Mucosa of rectum (tissue), 2 donors: Measurements from ENCODE around the gene FIBCD1.

Experiments used
- H3K27ac ChIP-seq, 2 donors: one replicate each; pipeline ENCODE4 v1.7.0; 2013; ENCODE audit warnings: inconsistent platforms in 2 of 2, low read depth in 2 of 2, low read length in 2 of 2
- H3K27me3 ChIP-seq, 2 donors: one replicate each; pipeline ENCODE4 v1.7.0; 2013; ENCODE audit warnings: low read length in 2 of 2; ENCODE audit not compliant: control insufficient read depth in 2 of 2, insufficient read depth in 2 of 2
- H3K36me3 ChIP-seq, 2 donors: one replicate each; pipeline ENCODE4 v1.7.0; 2013; ENCODE audit warnings: low read length in 2 of 2; ENCODE audit not compliant: control insufficient read depth in 2 of 2, insufficient read depth in 2 of 2
- H3K4me1 ChIP-seq, 2 donors: one replicate each; pipeline ENCODE4 v1.7.0; 2013; ENCODE audit warnings: low read length in 2 of 2, mild to moderate bottlenecking in 1 of 2; ENCODE audit not compliant: control insufficient read depth in 2 of 2, insufficient read depth in 2 of 2
- H3K4me3 ChIP-seq, 2 donors: one replicate each; pipeline ENCODE4 v1.7.0; 2013; ENCODE audit warnings: low read length in 2 of 2
- H3K9ac ChIP-seq, 2 donors: one replicate each; pipeline ENCODE4 v1.7.0; 2013; ENCODE audit warnings: low read length in 2 of 2, low read depth in 1 of 2, mild to moderate bottlenecking in 1 of 2
- H3K9me3 ChIP-seq, 2 donors: one replicate each; pipeline ENCODE4 v1.7.0; 2013; ENCODE audit warnings: low read length in 2 of 2; ENCODE audit not compliant: control insufficient read depth in 2 of 2
- donor health status: healthy.
- donor health status: Normal muscosa, but diverticular disease.

FIBCD1 gene

DNA sequence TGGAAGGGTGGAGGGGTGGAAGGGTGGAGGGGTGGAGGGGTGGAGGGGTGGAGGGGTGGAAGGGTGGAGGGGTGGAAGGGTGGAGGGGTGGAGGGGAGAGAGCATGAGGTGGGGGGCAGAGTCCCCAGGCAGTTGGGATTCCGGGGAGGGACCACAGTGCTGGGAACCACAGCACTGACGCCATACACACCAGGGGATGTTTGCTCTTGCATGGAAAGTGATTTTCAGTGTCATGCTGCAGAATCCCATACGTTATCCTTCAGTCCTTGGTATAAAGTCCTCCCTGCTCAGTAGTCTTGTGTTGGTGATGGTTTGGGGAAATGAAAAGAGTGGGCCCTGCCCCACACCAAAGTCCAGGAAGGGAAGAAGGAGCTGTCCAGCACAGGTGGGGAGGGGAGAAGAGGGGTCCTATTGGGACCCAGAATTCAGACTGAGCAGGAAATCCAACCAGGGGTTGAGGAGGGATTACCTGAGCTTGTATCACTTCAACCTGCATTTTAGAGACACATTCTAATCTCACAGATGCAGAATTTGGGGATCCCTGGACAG lies 5.5 kb upstream of the FIBCD1 start:
- peaks cover 5 to 11% of the 10 kb centered on the region in 2 donors for H3K27me3 ChIP-seq
- no peaks in the 10 kb centered on the region for H3K36me3 ChIP-seq

DNA sequence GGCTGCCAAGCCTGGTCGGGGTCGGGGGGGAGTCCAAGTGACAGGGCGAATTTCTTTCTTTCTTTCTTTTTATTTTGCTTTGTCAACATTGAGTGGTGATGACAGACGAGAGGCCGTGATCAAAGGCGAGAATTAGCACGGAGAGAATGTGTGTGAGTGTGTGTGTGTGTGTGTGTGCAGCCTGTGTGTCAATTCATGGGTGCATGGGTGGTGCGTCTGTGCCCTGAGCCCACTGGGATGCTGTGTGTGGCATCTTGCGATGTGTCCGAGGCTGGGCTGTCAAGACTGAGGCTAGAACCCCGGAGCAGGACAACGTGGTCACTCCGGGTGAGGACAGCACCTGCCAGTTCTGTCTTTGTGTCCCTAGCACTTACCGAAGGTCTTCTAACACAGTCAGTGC lies 4.7 kb upstream of the FIBCD1 start:
- H3K36me3 ChIP-seq: no peaks in the 10 kb centered on the region
- no peak overlapping the region for H3K4me3 ChIP-seq
- H3K27ac ChIP-seq: no peak overlapping the region
- H3K9me3 ChIP-seq: no peaks in the 10 kb centered on the region
- peaks cover 15 to 16% of the 10 kb centered on the region in 2 donors for H3K4me1 ChIP-seq
- H3K27me3 ChIP-seq: peaks cover 5 to 11% of the 10 kb centered on the region in 2 donors
- H3K9ac ChIP-seq: no peak overlapping the region

More for the DNA sequence above, 5.5 kb upstream of the FIBCD1 start:
- no peak overlapping the region for H3K9ac ChIP-seq
- H3K4me1 ChIP-seq: peaks cover 13 to 19% of the 10 kb centered on the region in 2 donors
- peaks cover 0 to 4% of the 10 kb centered on the region in 2 donors for H3K9me3 ChIP-seq
- H3K4me3 ChIP-seq: no peak overlapping the region
- H3K27ac ChIP-seq: no peak overlapping the region

DNA sequence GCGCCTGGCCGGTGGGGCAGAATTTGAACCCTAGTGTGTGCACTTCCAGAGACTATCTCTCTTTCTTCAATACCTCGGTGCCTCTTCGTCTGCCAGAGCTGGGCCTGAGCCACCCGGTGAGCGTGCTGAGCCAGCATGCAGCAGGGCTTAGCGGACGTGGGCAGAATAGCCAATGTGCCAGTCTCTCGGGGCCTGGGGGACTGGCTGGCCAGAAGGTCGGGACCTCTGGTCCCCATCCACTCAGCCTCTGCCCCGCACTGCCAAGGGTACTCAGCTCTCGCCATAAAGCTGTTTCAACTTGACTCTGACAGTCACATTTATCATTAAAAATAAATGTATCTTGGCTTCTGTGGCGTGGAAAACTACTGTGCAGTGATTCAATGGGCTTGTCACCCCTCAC lies 4.2 kb upstream of the FIBCD1 start:
- Histone ChIP-seq H3K9me3 (no peaks in the 10 kb centered on the region), H3K36me3 (no peaks in the 10 kb centered on the region), H3K27ac (no peak overlapping the region), H3K9ac (no peak overlapping the region), H3K4me1 (peaks cover 16 to 18% of the 10 kb centered on the region in 2 donors), H3K4me3 (no peak overlapping the region), H3K27me3 (peaks cover 5 to 11% of the 10 kb centered on the region in 2 donors)

DNA sequence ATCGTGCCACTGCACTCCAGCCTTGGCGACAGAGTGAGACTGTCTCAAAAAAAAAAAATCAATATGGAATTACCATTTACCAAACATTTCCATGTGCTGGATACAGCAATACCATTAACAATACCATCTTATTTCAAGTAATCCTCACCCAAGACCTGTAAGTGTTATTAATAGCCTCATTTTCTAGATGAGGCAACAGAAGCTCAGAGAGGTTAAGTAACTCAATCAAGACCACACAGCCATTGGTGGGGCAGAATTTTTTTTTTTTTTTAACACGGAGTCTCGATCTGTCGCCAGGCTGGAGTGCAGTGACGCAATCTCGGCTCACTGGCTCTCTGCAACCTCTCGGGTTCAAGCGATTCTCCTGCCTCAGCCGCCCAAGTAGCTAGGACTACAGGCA lies 3.6 kb upstream of the FIBCD1 start:
- Histone ChIP-seq H3K27ac (no peak overlapping the region), H3K27me3 (peaks cover 11 to 15% of the 10 kb centered on the region in 2 donors)

DNA sequence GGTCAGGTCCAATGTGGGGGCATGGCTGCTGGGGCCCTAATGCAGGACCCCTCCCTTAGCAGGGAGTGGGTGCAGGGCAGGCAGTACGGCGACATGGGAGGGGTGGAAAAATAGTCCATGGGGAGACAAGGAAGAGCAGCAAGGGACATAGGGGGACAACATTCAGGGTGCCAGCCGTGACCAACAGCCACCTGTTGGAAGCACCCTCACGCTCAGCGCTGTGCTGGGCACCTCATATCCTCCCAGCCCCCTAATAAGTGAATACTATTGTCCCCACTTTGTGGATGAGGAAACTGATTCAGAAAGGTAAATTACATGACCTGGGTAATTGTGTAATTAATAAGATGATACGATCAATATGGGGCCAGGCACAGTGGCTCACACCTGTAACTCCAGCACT lies 3.0 kb upstream of the FIBCD1 start:
- Histone ChIP-seq H3K9ac (no peak overlapping the region), H3K27me3 (peaks cover 14 to 19% of the 10 kb centered on the region in 2 donors), H3K27ac (no peak overlapping the region), H3K4me3 (no peak overlapping the region), H3K9me3 (no peaks in the 10 kb centered on the region), H3K4me1 (peaks cover 9 to 20% of the 10 kb centered on the region in 2 donors), H3K36me3 (no peaks in the 10 kb centered on the region)

More for the DNA sequence above, 3.6 kb upstream of the FIBCD1 start:
- Histone ChIP-seq H3K9me3 (no peaks in the 10 kb centered on the region), H3K4me3 (no peak overlapping the region), H3K4me1 (peaks cover 15 to 22% of the 10 kb centered on the region in 2 donors), H3K36me3 (no peaks in the 10 kb centered on the region), H3K9ac (no peak overlapping the region)

DNA sequence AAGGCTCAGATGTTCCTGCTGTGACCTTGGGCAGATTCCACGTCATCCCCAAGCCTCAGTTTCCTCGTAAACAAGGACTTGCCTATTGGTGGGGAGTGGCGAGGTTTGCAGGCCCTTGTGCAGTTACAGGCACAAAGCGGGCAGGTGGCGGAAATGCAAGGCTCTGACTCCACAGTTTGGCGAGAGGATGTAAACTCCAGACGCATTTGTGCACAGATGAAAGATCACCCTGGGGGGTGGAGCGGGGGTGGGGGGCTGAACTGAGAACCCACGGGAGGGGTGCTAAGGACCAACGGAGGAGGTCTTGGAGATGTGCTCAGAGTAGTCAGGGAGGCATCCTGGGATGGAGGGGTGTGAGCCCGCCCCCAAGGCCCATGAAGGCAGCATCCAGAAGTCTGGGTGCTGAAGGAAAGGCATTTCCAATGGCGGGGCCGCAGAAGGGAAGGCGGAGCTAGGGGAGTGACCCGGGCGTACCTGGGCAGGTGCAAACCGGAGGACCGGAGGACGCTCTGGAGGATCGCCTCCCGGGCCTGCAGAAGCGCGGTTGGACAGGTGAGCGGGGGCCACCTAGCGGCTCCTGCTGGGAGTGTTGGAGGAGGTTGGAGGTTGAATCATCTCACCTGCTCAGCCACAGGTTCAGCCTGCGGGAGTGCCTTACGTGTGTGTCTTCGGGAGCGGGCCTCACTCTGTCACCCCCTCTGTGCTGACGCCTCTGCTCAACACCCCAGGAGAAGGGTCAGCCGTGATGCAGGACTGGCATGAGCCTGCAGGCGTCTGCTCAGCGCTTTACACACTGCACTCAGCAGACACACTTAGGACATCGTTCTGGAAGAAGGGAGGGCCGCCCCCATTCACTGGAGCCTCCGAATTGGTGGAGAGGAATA lies 1.9 kb upstream of the FIBCD1 start:
- no peaks in the 10 kb centered on the region for H3K9me3 ChIP-seq
- H3K4me1 ChIP-seq: peaks cover 5 to 15% of the 10 kb centered on the region in 2 donors
- no peak overlapping the region for H3K9ac ChIP-seq
- peaks cover 14 to 26% of the 10 kb centered on the region in 2 donors for H3K27me3 ChIP-seq
- peak overlapping the region in 1 of 2 donors; percentile 5 for H3K4me3 ChIP-seq
- no peak overlapping the region for H3K27ac ChIP-seq
- no peaks in the 10 kb centered on the region for H3K36me3 ChIP-seq

DNA sequence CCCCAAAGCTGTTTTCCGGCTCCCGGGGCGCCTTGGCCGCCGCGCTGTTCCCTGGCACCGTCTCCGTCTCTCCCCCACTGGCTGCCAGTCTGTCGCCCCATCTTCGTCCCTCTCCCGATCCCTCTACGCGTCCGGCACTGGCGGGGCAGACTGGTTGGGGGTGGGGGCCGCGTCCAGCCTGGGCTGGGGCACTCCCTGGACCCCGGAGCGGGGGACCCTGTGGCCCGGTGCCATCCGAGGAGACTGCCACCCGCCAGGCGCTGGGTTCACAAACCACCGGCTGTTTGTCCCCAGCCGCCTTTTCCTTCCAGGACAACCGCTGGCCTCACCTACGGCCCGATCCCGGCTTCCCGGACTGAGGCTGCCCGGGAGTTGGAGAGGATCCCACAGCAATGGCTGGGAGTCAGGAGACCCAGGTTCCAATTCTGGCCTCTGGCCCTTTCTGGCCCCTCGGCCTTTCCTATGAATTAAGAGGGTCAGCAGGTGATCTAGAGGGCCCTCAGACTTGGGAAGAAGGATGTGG lies 1.0 kb upstream of the FIBCD1 start:
- Histone ChIP-seq H3K27ac (no peak overlapping the region), H3K4me1 (peaks cover 5 to 15% of the 10 kb centered on the region in 2 donors), H3K9me3 (no peaks in the 10 kb centered on the region), H3K36me3 (no peaks in the 10 kb centered on the region), H3K4me3 (peak overlapping the region in 1 of 2 donors; percentile 5), H3K9ac (no peak overlapping the region), H3K27me3 (peaks cover 14 to 31% of the 10 kb centered on the region in 2 donors)

DNA sequence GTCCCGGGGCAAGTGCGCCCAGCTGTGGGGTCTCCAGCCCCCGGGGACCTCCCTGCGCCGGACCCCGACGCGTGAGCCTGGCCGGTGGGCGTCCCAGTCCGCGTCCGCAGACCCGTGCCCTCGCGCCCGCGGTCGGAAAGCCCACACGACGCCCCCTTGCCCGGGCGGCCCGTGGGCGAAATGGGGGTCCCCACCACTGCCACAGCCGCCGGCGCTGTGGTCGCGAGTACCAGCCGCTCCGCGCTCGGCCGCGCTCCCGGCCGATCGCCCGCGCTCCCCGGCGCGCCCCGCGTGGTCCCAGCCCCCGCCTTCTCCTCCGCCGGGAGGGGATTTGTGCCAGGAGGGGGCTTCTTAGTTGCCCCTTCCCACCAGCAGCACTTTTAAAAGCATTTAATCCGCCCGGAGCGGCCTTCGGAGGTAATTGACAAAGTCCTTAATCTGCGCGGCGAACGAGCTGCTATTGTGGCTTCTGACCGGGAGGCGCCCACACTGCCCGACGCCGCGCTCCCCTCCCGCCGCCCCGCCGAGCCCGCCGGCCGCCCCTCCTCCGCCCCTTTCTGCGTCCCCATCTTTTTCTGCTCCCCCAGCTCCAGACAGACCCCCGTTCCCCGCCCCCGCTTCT lies 469 bp upstream of the FIBCD1 start:
- Histone ChIP-seq H3K27me3 (peaks cover 14 to 31% of the 10 kb centered on the region in 2 donors), H3K4me1 (peaks cover 5 to 15% of the 10 kb centered on the region in 2 donors), H3K36me3 (no peaks in the 10 kb centered on the region), H3K9ac (peak overlapping the region in 1 of 2 donors; percentile 74), H3K9me3 (no peaks in the 10 kb centered on the region), H3K27ac (no peak overlapping the region), H3K4me3 (peak overlapping the region; percentile 57 to 64)

DNA sequence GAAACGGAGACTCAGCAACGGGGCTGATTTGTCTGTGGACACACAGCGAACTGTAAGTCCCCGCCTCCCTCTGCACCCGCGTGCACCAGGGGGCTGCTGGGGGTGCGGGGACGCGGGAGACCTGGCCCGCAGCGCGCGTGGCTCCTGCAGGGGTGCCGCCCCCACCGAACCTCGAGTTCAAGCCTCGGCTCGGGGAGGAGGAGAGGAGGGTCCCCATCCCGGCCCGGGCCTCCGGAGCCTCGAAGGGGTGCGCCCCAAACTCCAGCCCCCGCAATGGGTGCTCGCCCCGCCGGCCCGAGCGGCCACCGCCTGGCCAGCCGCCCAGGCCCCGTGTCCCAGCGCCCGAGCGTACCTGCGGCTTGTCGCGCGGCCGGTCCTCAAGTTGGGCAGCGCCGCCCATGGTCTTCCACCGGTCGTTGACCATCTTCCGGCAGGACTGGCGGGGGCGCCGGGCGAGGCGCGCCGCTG lies 829 bp downstream of the FIBCD1 start:
- H3K36me3 ChIP-seq: no peaks in the 10 kb centered on the region
- H3K9me3 ChIP-seq: no peaks in the 10 kb centered on the region
- peaks cover 12 to 31% of the 10 kb centered on the region in 2 donors for H3K27me3 ChIP-seq
- no peak overlapping the region for H3K9ac ChIP-seq
- H3K4me3 ChIP-seq: peak overlapping the region in 1 of 2 donors; percentile 29
- no peak overlapping the region for H3K27ac ChIP-seq
- peaks cover 5 to 15% of the 10 kb centered on the region in 2 donors for H3K4me1 ChIP-seq
